Spleen (tissue), 11 donors: ENCODE data around the gene MYOM3. TPM values are rescaled to one million over a fixed set of nuclear protein-coding genes. Genes with fewer than 3 reads are reported as not detected.
"Not testable (repeated sequence)": the region's sequence is repeated elsewhere in the genome, so short reads cannot be mapped to it uniquely, and the experiment has no call there.

Experiments used
- DNase-seq: peaks from one replicate; pipeline ENCODE4 v3.0.0-alpha.2; 2020
- H3K27ac ChIP-seq, 8 donors: fragments of 200-600 bp; sonication (generic) in 7 of 8; 1 replicate in 4 of 8; 2 replicates in 4 of 8; pipeline versions ENCODE4 v1.5.0 to v1.8.0; 2016 to 2021; ENCODE audit warnings: inconsistent platforms in 4 of 8, mild to moderate bottlenecking in 4 of 8, moderate library complexity in 1 of 8
- H3K27me3 ChIP-seq, 7 donors: fragments of 200-600 bp; sonication (generic) in 6 of 7; replicated peaks in 1 of 7; 1 replicate in 4 of 7; 2 replicates in 3 of 7; pipeline versions ENCODE4 v1.5.0 to v1.8.0; 2016 to 2021; ENCODE audit warnings: inconsistent platforms in 3 of 7, mild to moderate bottlenecking in 1 of 7
- H3K36me3 ChIP-seq, 6 donors: fragments of 200-600 bp; sonication (generic) in 5 of 6; 1 replicate in 4 of 6; 2 replicates in 2 of 6; pipeline versions ENCODE4 v1.5.0 to v1.8.0; 2016 to 2021; ENCODE audit warnings: inconsistent platforms in 2 of 6
- H3K4me1 ChIP-seq, 6 donors: fragments of 200-600 bp; sonication (generic) in 5 of 6; 1 replicate in 3 of 6; 2 replicates in 3 of 6; pipeline versions ENCODE4 v1.5.0 to v1.8.0; 2016 to 2021; ENCODE audit warnings: inconsistent platforms in 3 of 6
- H3K4me3 ChIP-seq, 8 donors: fragments of 200-600 bp; sonication (generic) in 7 of 8; 1 replicate in 4 of 8; 2 replicates in 4 of 8; pipeline versions ENCODE4 v1.5.0 to v1.8.0; 2016 to 2021; ENCODE audit warnings: inconsistent platforms in 4 of 8, mild to moderate bottlenecking in 4 of 8, moderate library complexity in 2 of 8
- H3K9me3 ChIP-seq, 8 donors: fragments of 200-600 bp; sonication (generic) in 7 of 8; 1 replicate in 4 of 8; 2 replicates in 4 of 8; pipeline versions ENCODE4 v1.5.0 to v1.8.0; 2016 to 2021; ENCODE audit warnings: inconsistent platforms in 4 of 8
- CTCF ChIP-seq, 11 experiments: fragments of 200-600 bp in 7 of 11; fragments of 450-650 bp in 4 of 11; sonication (generic) in 4 of 11; IDR thresholded peaks in 8 of 11; conservative IDR thresholded peaks in 3 of 11; 1 replicate in 7 of 11; 2 replicates in 4 of 11; pipeline versions ENCODE4 v1.4.0 to v1.8.0; 2016 to 2021; ENCODE audit warnings: antibody characterized with exemption in 11 of 11, inconsistent platforms in 4 of 11, mild to moderate bottlenecking in 1 of 11
- POLR2A ChIP-seq, 3 donors: fragments of 450-650 bp; IDR thresholded peaks; one replicate each; pipeline ENCODE4 v1.5.1; 2017; ENCODE audit warnings: antibody characterized with exemption in 3 of 3, mild to moderate bottlenecking in 1 of 3
- POLR2AphosphoS5 ChIP-seq, 3 donors: sonication (generic); formaldehyde crosslinking; IDR thresholded peaks; one replicate each; pipeline ENCODE4 v1.5.1; 2017; ENCODE audit warnings: antibody characterized with exemption in 3 of 3
- WGBS, 5 donors: extraction: QIAGEN DNeasy Blood & Tissue Kit in 3 of 5; methylation state at CpG; one replicate each; pipeline versions ENCODE4 v1.1.5 to v1.1.7; 2013 to 2018; 5-methylcytosine and 5-hydroxymethylcytosine counted together
- intact Hi-C: fragments of 100-400 bp; cut with DNase I; formaldehyde crosslinking; loops from one replicate; pipeline ENCODE4 v1.15.0; 2023; ENCODE audit warnings: low total_unique reads
- polyA plus RNA-seq, 3 donors: library from polyadenylated mRNA; stranded (reverse); fragments of 200-250 nt; gene quantifications; one replicate each; pipeline ENCODE4 v1.2.1, GENCODE V29; 2013
- total RNA-seq, 7 donors: library from RNA; depleted of rRNA in 3 of 7; stranded (reverse); fragments of >200 nt in 3 of 7; fragmentation: NEBNext Ultra II Directional in 4 of 7; extraction: Animal tissue kit (Norgen Biotek cat#: 25700) in 4 of 7; gene quantifications; one replicate each; pipeline versions ENCODE4 v1.1.0 to v1.2.1, GENCODE V29; 2016 to 2021
- donor health status: healthy with polysubstance abuse.
- donor health status: DM: no; HTN: no; CAD: no; lungs with moderate emphysema.
- donor health status: DM: no; HTN: no; CAD: no.
- donor health status: Bipolar disorder and iron deficiency.
- donor health status: healthy.
- donor health status: DM: no; HTN: no; CAD: no.
- donor health status: DM: yes; HTN: yes; CAD: no.

MYOM3 gene
- total and polyA plus RNA-seq, 10 donors = 0.02 to 0.06 (median 0.06) TPM; not detected in 7

GRCh38 chr1:24051206-24051945 lies 60.6 kb downstream of the MYOM3 start:
- peaks cover 0 to 14% (median 0%) of the 10 kb centered on the region in 6 donors for H3K4me1 ChIP-seq
- TF ChIP-seq POLR2A (IDR thresholded peaks at IDR 0.05) = no peak
- TF ChIP-seq POLR2AphosphoS5 (IDR thresholded peaks at IDR 0.05) = no peak
- no peak for TF ChIP-seq CTCF (IDR thresholded peaks at IDR 0.05 in 8 of 11, conservative IDR thresholded peaks at IDR 0.05 in 3 of 11)
- H3K9me3 ChIP-seq = no peaks in the 10 kb centered on the region
- intact Hi-C loops = no loop called here
- no peaks in the 10 kb centered on the region for H3K36me3 ChIP-seq
- no peak for DNase-seq
- 43 to 62% (median 51%) methylated on average over 7 of the region's 7 CpGs for WGBS, 5 donors
- no peak overlapping the region for H3K4me3 ChIP-seq
- no peaks in the 10 kb centered on the region for H3K27me3 ChIP-seq
- peak overlapping the region in 1 of 8 donors; percentile 45 for H3K27ac ChIP-seq

- 86 to 93% (median 87%) methylated on average over 7 of the region's 7 CpGs for WGBS, 5 donors
- no peak for TF ChIP-seq CTCF (IDR thresholded peaks at IDR 0.05 in 8 of 11, conservative IDR thresholded peaks at IDR 0.05 in 3 of 11)
- TF ChIP-seq POLR2A (IDR thresholded peaks at IDR 0.05) = no peak
- no peak for TF ChIP-seq POLR2AphosphoS5 (IDR thresholded peaks at IDR 0.05)
- no peak for DNase-seq
- Histone ChIP-seq H3K4me3 (no peak overlapping the region), H3K27me3 (no peaks in the 10 kb centered on the region), H3K9me3 (no peaks in the 10 kb centered on the region), H3K36me3 (no peaks in the 10 kb centered on the region), H3K27ac (no peak overlapping the region), H3K4me1 (peaks cover 0 to 14% (median 0%) of the 10 kb centered on the region in 6 donors)
- intact Hi-C loops = no loop called here
Observed at GRCh38 chr1:24049733-24050132, 62.2 kb downstream of the MYOM3 start.

- intact Hi-C loops = not testable (repeated sequence)
Observed at GRCh38 chr1:24048894-24049293, 63.0 kb downstream of the MYOM3 start.

GRCh38 chr1:24048205-24048869 lies 63.6 kb downstream of the MYOM3 start:
- Histone ChIP-seq H3K27ac (no peak overlapping the region), H3K4me3 (no peak overlapping the region), H3K36me3 (no peaks in the 10 kb centered on the region), H3K27me3 (no peaks in the 10 kb centered on the region), H3K4me1 (peaks cover 0 to 14% (median 0%) of the 10 kb centered on the region in 6 donors), H3K9me3 (no peaks in the 10 kb centered on the region)
- intact Hi-C loops = no loop called here
- DNase-seq = no peak
- 88 to 93% (median 89%) methylated on average over 6 of the region's 6 CpGs for WGBS, 5 donors
- TF ChIP-seq POLR2A (IDR thresholded peaks at IDR 0.05) (no peak), POLR2AphosphoS5 (IDR thresholded peaks at IDR 0.05) (no peak), CTCF (IDR thresholded peaks at IDR 0.05 in 8 of 11, conservative IDR thresholded peaks at IDR 0.05 in 3 of 11) (no peak)

More at GRCh38 chr1:24048894-24049293, 63.0 kb downstream of the MYOM3 start:
- H3K9me3 ChIP-seq, H3K4me3 ChIP-seq, H3K27me3 ChIP-seq, H3K36me3 ChIP-seq, H3K27ac ChIP-seq: not testable (repeated sequence)
- 70 to 83% (median 78%) methylated on average over 4 of the region's 4 CpGs for WGBS, 5 donors
- DNase-seq = peak; percentile 11
- peaks cover 0 to 14% (median 0%) of the 10 kb centered on the region in 6 donors for H3K4me1 ChIP-seq
